WERI-Rb-1 (cell line): ENCODE results near the gene TDRD7.

Source experiments
- DNase-seq: peaks from one replicate; pipeline ENCODE4 v3.0.0-alpha.2; 2020
- H3K27ac ChIP-seq: fragments of 250-450 bp; sonication (Bioruptor Pico); 2 replicates; pipeline ENCODE4 v1.5.1; 2020; ENCODE audit warnings: mild to moderate bottlenecking, moderate library complexity
- H3K27me3 ChIP-seq: fragments of 250-450 bp; sonication (Bioruptor Pico); 2 replicates; pipeline ENCODE4 v1.5.1; 2021; ENCODE audit warnings: mild to moderate bottlenecking, low read depth, moderate library complexity; ENCODE audit not compliant: insufficient read depth, severe bottlenecking
- H3K36me3 ChIP-seq: fragments of 250-450 bp; sonication (Bioruptor Pico); 2 replicates; pipeline ENCODE4 v1.5.1; 2020; ENCODE audit warnings: mild to moderate bottlenecking, moderate library complexity
- H3K4me3 ChIP-seq: 2 replicates; pipeline ENCODE4 v1.5.1; 2011; ENCODE audit warnings: low read depth, mild to moderate bottlenecking, control low read depth, low read length
- H3K9me3 ChIP-seq: fragments of 250-450 bp; sonication (Bioruptor Pico); 2 replicates; pipeline ENCODE4 v1.5.1; 2021; ENCODE audit warnings: mild to moderate bottlenecking, moderate library complexity; ENCODE audit not compliant: severe bottlenecking
- CTCF ChIP-seq: IDR thresholded peaks from 2 replicates; pipeline ENCODE4 v1.5.1; 2011; ENCODE audit warnings: low read depth, mild to moderate bottlenecking, control low read depth, inconsistent platforms, low read length

Gene TDRD7

GRCh38 chr9:97397220-97397619, 14.7 kb upstream of the TDRD7 start:
- Histone ChIP-seq H3K9me3 (peaks cover 4% of the 10 kb centered on the region), H3K36me3 (no peaks in the 10 kb centered on the region), H3K4me3 (no peak overlapping the region), H3K27ac (no peak overlapping the region), H3K27me3 (no peaks in the 10 kb centered on the region)
- TF ChIP-seq CTCF: no peak
- DNase-seq: no peak

- H3K9me3 ChIP-seq: peaks cover 13% of the 10 kb centered on the region
- peak; percentile 81 for DNase-seq
- no peak overlapping the region for H3K27ac ChIP-seq
- H3K27me3 ChIP-seq: no peaks in the 10 kb centered on the region
- peak; percentile 99 for TF ChIP-seq CTCF
- H3K4me3 ChIP-seq: no peak overlapping the region
- no peaks in the 10 kb centered on the region for H3K36me3 ChIP-seq
These were observed 12.7 kb upstream of the TDRD7 start for GRCh38 chr9:97398999-97399758.

- Histone ChIP-seq H3K36me3 (no peaks in the 10 kb centered on the region), H3K9me3 (peaks cover 20% of the 10 kb centered on the region), H3K4me3 (no peak overlapping the region), H3K27ac (no peak overlapping the region), H3K27me3 (no peaks in the 10 kb centered on the region)
- no peak for TF ChIP-seq CTCF
- DNase-seq: no peak
These were observed 8.1 kb upstream of the TDRD7 start for GRCh38 chr9:97403746-97404316.

- DNase-seq: no peak
- TF ChIP-seq CTCF: no peak
- no peak overlapping the region for H3K4me3 ChIP-seq
- H3K27ac ChIP-seq: peak overlapping the region; percentile 58
- no peaks in the 10 kb centered on the region for H3K27me3 ChIP-seq
- no peaks in the 10 kb centered on the region for H3K36me3 ChIP-seq
- H3K9me3 ChIP-seq: peaks cover 24% of the 10 kb centered on the region
These were observed 6.3 kb upstream of the TDRD7 start for GRCh38 chr9:97405551-97405950.

- Histone ChIP-seq H3K27ac (peak overlapping the region; percentile 58), H3K9me3 (peaks cover 24% of the 10 kb centered on the region), H3K4me3 (peak overlapping the region; percentile 21; the same call in 1 of the 2 replicates), H3K27me3 (no peaks in the 10 kb centered on the region), H3K36me3 (no peaks in the 10 kb centered on the region)
- peak; percentile 90 for DNase-seq
- no peak for TF ChIP-seq CTCF
These were observed 5.2 kb upstream of the TDRD7 start for GRCh38 chr9:97406620-97407177.
